IPS-NIHi7 (cell line): ENCODE measurements around the gene NDE1.
"Not testable (repeated sequence)": the region's sequence is repeated elsewhere in the genome, so short reads cannot be mapped to it uniquely, and the experiment has no call there.

Experiments
- DNase-seq: peaks from one replicate; pipeline ENCODE4 v3.0.0; 2012; ENCODE audit warnings: mixed read lengths; ENCODE audit errors: extremely low spot score

Gene NDE1

GRCh38 chr16:15650698-15651171 is 690 bp downstream of the NDE1 start:
- DNase-seq = peak; percentile 41

GRCh38 chr16:15652293-15653001 is 2.4 kb downstream of the NDE1 start:
- no peak for DNase-seq

GRCh38 chr16:15653227-15653626 is 3.2 kb downstream of the NDE1 start:
- DNase-seq = no peak

GRCh38 chr16:15654591-15654990 is 4.5 kb downstream of the NDE1 start:
- no peak for DNase-seq

- DNase-seq = not testable (repeated sequence)
These were observed 5.5 kb downstream of the NDE1 start for GRCh38 chr16:15655561-15655960.

GRCh38 chr16:15658149-15658548 is 8.1 kb downstream of the NDE1 start:
- no peak for DNase-seq

- no peak for DNase-seq
These were observed 8.5 kb downstream of the NDE1 start for GRCh38 chr16:15658556-15658955.

- no peak for DNase-seq
These were observed 10.2 kb downstream of the NDE1 start for GRCh38 chr16:15660203-15660601.

GRCh38 chr16:15665107-15665506 is 15.1 kb downstream of the NDE1 start:
- no peak for DNase-seq

- no peak for DNase-seq
These were observed 17.2 kb downstream of the NDE1 start for GRCh38 chr16:15667091-15667742.

GRCh38 chr16:15671530-15672117 is 21.6 kb downstream of the NDE1 start:
- no peak for DNase-seq

GRCh38 chr16:15672127-15672513 is 22.1 kb downstream of the NDE1 start:
- not testable (repeated sequence) for DNase-seq

- DNase-seq = no peak
These were observed 22.6 kb downstream of the NDE1 start for GRCh38 chr16:15672514-15673167.

- no peak for DNase-seq
These were observed 24.5 kb downstream of the NDE1 start for GRCh38 chr16:15674571-15674970.

- no peak for DNase-seq
These were observed 26.5 kb downstream of the NDE1 start for GRCh38 chr16:15676506-15676905.

- DNase-seq = no peak
These were observed 27.4 kb downstream of the NDE1 start for GRCh38 chr16:15677447-15677846.

- DNase-seq = peak; percentile 43
These were observed 32.1 kb downstream of the NDE1 start for GRCh38 chr16:15682105-15682570.

GRCh38 chr16:15686287-15686686 is 36.2 kb downstream of the NDE1 start:
- DNase-seq = no peak

- no peak for DNase-seq
These were observed 39.2 kb downstream of the NDE1 start for GRCh38 chr16:15689290-15689689.

GRCh38 chr16:15690296-15690695 is 40.3 kb downstream of the NDE1 start:
- DNase-seq = no peak

GRCh38 chr16:15691046-15691445 is 41.0 kb downstream of the NDE1 start:
- DNase-seq = no peak

- not testable (repeated sequence) for DNase-seq
These were observed 42.5 kb downstream of the NDE1 start for GRCh38 chr16:15692508-15692907.
